HG03442 (cell line): Measurements from ENCODE around the gene HOXC11.

Experiments used
- ATAC-seq: cut with Tn5 transposase; IDR thresholded peaks from one replicate; pipeline ENCODE4 v1.9.1; 2021; ENCODE audit warnings: mild to moderate bottlenecking, moderate library complexity; ENCODE audit not compliant: unreplicated experiment

HOXC11 gene

DNA sequence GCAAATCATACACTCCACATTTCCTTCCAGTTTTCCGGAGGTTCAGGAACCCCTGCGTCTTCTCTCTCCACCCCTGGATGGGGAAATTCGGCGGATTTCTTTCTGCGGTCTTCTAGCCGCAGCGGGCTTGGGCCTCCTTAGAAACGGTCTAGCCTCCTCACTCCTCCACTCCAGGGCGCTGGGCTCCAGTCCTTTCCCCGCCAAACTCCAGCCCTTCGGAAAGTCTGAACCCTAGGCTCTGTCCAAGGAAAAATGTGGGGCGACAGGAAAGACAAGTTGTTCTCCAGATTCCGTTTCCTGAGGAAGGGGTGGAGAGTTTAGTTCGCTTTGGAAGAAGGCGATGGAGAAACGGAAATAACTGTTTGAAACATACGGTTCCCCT is 10.6 kb downstream of the HOXC11 start:
- ATAC-seq = no peak

DNA sequence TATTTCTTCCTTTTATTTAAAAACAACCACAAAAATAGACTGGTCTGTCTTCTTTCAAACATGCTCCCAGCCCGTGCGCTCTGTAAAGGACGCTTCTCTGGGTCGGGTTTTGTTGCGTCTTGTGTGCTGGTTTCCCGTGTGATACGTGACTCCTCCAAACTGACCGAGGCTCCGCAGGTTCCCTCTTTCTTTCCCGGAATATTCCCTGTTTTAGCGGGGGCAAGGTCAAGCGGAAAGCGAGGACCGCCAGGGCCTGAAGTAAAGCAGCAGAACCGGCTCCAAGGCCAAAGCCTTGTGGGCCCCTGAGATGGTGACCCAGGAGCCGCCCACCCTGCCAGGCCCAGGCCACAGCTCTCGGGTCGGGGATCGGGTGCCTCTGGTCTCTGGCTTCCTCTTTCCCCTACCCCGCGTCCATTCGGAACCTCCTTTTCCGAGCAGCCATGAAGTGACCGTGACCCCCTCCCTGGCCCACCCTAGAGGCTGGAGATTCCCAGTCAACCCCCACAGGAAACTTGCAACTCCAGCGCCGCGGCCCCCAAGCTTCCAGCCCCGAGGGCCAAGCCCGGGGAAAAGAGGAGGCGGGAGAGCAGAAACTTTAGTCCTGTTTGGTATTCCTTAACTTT is 11.1 kb downstream of the HOXC11 start:
- no peak for ATAC-seq

DNA sequence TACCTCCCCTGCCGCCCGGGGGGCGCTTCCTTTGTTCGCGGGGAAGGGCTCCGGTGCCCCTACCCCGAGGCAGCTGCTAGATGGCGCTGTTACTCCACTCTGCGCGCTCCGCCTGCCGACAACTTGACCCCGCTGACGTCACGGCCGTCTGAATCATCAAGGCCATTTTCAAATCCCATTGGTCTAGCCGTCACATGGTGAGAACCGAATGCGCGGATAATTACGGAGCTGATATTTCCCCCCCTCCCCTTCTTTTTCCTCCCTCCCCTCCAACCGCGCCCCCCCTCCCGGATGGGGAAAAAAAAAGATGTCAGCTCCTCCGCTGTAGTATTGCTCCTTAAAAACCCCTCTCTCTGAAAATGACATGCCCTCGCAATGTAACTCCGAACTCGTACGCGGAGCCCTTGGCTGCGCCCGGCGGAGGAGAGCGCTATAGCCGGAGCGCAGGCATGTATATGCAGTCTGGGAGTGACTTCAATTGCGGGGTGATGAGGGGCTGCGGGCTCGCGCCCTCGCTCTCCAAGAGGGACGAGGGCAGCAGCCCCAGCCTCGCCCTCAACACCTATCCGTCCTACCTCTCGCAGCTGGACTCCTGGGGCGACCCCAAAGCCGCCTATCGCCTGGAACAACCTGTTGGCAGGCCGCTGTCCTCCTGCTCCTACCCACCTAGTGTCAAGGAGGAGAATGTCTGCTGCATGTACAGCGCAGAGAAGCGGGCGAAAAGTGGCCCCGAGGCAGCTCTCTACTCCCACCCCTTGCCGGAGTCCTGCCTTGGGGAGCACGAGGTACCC is 12.2 kb downstream of the HOXC11 start, which contains the start of gene HOXC10:
Gene HOXC10, plus strand, starts transcription at position 246 of the 791 bp plus-strand sequence. Its CDS starts 114 bp downstream, at position 360.
- ATAC-seq = no peak

DNA sequence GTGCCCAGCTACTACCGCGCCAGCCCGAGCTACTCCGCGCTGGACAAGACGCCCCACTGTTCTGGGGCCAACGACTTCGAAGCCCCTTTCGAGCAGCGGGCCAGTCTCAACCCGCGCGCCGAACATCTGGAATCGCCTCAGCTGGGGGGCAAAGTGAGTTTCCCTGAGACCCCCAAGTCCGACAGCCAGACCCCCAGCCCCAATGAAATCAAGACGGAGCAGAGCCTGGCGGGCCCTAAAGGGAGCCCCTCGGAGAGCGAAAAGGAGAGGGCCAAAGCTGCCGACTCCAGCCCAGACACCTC is 12.7 kb downstream of the HOXC11 start:
- no peak for ATAC-seq

DNA sequence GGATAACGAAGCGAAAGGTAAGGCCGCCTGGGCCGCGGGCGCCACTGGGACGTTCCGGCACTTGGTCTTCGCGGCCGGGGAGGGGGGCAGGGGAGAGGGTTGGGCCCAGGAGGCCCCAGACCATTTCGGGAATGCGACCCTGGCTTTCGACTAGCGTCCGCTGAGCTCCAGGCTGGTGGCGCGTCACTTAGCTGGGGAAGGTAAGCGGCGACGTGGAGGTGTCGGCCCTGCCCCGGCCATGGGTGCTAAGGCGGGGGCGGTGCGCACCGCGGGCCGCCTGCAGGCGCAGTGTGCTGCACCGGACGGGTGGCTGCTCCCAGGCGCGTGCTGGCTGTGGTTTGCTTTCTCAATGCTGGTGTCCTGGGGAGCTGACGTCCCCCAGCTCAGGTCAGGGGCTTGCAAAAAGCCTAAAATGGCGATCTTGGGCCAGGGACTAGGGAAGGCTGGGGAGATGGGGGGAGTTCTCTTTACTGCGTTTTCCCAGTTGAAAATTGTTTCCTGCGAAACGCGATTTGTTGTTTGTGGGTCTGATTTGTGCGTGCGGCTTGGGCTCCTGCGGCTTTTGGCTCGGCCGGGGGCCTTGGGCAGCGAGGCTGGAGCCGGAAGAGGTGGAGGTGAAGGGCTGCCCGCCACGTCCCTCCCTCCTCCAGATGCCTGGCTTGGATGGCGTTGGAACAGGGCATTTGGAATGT is 13.2 kb downstream of the HOXC11 start:
- no peak for ATAC-seq

DNA sequence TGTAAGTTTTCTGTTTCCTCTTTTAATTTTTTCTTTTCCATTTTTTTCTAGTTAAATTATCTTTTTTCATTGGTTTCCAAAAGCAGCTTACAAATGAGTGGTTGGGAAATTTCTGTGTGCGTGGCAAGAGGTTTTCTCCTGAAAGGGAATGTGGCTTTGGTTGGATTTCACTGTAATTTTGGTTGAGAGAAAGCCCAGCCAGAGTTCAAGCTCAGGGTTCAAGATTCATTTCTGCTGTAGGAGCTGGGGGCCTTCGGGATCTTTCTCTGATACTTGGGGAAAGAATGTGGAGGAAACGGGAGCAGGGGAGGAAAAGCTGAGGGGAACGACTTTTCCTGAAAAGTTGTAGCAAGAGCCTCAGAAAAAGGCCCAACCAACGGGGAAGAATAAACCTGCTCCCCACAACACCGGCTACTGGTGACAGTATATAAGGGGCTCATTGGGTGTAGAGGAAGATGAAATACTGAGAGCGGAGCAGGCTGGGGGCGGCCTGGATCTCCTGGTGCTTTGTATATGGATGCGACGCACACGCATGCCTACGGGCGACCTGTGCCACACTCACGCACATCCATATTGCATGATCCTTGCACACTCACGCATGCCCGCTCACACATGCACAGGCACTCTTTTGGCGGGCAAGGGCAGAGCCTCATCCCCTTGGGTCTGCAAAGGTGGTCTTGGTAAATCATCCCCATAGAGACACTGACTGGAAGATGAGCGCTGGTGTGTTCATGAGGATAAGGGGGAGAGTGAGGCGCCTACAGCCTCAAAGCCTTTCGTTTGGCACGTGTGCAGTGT is 14.0 kb downstream of the HOXC11 start:
- no peak for ATAC-seq

DNA sequence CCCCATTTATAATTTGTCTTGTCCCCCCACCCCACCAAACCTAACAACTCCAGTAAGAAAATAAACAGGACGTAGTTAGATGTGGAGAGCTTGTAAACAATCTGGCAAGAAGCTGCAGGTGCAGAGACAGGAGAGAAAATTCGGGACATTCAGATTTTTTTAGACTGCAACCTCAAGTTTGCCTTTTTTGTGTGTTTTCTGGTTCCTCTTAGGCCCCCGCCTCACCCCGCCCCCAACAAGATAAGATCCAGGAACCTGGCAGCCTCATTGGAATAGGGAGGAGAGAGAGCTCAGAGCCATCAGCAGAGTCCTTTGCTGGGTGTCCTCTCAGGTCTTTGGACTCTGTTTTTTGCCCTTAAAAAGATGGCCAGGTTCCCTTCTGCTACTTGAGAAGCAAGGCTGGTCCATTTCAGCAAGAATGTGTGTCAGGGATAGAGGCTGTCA is 14.9 kb downstream of the HOXC11 start:
- no peak for ATAC-seq

DNA sequence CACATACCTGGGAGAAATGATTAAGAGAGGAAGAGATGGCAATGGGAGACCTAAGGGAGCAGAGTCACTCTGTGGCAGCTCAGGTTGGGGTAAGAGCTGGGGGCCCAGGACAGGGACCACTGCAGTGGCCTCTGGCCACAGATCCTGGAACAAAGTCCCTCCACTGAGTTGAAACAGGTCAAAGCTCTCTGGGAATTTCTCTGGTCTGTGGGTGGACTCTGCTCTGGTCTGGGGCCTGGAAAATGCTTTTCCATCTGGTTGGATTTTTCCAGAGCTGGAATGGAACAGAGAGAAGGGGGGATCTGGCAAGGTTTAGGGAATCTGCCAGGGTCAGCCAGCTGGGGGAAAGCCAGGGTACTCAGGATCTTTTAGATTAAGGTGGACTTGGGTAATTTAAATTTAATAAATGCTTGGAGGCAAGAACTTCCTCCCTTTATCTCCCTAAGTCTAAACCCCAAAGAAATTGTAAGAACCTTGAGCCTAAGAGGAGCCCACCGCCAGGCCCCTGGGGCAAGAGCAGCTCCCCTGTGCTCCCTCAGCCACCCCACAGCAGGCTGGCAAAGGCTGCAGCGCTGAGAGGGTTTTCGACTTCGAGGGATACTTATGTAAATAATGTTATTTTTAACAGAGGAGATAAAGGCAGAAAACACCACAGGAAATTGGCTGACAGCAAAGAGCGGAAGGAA is 15.8 kb downstream of the HOXC11 start:
- ATAC-seq = no peak

DNA sequence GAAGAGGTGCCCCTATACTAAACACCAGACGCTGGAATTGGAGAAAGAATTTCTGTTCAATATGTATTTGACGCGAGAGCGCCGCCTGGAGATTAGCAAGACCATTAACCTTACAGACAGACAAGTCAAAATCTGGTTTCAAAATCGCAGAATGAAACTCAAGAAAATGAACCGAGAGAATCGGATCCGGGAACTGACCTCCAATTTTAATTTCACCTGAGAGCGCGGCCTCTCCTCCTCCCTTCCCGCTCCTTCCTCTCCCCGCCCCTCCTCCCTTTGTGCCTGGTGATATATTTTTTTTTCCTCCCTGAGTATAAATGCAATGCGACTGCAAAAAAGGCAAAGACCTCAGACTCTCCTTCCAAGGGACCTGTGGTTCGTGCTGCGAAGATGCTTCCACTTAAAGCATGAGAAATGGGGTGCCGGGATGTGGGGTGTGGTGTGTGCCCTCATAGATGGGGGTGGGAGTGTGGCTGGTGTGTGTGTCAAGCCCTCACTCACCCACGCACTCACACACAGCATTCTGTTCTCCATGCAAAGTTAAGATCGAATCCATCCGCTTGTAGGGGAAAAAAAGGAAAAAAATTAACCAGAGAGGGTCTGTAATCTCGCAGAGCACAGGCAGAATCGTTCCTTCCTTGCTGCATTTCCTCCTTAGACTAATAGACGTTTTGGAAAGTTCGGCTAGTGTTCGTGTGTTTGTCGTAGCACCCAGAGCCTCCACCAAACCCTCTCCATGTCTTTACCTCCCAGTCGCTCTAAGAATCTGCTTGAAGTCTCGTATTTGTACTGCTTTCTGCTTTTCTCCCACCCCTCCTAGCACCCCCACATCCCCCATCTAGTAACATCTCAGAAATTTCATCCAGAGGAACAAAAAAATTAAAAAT is 16.5 kb downstream of the HOXC11 start:
- no peak for ATAC-seq

DNA sequence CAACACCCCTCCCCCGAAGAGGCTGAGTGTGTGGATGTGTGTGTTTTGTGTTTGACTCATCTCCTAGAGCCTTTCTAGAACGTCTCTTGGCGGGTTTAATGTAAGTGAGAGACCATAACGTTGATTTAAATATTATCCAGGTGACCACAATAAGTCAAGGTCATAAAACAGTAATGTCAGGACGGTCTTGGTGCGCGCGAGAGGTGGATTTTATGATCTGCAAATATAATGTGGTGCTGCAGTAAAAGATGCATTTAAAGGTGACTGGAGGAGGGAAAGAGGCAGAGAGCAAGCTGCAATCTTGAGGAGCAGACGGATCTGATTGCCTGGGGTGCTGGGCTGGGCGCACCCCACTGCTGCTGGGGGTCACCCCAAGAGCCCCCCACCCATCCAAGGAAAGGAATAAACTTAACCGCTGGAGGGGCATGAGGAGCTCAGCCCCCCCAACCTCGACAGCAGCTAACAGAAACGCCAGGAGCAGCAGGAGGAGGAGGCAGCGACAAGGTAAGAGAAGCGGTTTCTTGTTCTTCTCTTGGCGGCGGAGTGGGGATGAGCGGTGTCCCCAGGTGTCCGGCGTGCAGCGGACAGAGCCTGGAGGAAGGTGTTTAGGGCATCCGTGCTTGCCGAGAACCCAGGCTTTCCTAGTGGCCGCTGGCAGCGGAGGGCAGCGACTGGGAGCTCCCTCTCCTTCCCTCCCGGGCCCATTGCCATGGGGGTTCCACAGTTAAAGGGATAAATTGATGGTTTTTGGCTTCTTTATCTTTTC is 17.6 kb downstream of the HOXC11 start:
- ATAC-seq = no peak

DNA sequence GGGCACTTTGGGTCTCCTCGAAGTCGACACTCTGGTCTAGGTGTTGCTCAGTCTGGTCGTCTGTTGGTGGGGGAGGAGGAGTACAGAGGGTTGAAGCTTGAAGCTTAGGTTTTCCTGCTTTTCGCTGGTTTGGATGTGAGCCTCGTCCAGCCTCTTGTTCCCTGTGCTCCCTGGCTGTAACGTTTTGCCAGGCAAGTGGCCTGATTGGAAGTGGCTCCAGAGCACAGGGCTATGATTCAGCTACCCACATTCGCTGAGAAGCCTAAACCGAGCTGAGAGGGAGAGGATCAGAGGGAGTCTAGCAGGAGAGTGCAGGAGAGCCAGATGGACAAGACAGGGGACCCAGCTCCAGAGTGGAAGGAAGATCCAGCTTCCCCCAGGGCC is 18.1 kb downstream of the HOXC11 start:
- ATAC-seq = no peak

DNA sequence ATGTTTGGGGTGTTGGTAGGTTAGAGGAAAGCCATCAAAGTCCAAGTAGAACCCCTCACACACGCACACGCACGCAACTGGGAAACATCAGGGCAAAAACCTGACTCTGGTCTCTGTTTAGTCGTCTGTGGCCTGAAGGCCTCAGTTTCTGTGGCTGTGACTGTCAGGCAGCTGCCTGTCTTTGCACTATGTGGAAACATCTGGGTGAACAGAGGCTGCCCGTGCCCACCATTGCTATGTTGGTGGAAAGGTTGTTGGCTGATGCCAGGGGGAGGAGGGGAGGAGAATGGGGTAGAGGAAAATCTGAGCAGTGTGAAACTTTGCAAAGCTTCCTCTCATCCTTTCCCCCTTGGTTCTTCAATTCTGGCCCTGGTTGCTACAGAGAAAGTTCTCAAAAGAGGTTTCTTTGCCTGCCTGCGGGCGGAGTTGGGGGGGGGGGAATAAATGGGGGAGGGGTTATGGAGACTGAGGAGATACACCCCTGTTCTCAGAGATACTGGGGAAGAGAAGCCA is 19.5 kb downstream of the HOXC11 start:
- ATAC-seq = no peak

DNA sequence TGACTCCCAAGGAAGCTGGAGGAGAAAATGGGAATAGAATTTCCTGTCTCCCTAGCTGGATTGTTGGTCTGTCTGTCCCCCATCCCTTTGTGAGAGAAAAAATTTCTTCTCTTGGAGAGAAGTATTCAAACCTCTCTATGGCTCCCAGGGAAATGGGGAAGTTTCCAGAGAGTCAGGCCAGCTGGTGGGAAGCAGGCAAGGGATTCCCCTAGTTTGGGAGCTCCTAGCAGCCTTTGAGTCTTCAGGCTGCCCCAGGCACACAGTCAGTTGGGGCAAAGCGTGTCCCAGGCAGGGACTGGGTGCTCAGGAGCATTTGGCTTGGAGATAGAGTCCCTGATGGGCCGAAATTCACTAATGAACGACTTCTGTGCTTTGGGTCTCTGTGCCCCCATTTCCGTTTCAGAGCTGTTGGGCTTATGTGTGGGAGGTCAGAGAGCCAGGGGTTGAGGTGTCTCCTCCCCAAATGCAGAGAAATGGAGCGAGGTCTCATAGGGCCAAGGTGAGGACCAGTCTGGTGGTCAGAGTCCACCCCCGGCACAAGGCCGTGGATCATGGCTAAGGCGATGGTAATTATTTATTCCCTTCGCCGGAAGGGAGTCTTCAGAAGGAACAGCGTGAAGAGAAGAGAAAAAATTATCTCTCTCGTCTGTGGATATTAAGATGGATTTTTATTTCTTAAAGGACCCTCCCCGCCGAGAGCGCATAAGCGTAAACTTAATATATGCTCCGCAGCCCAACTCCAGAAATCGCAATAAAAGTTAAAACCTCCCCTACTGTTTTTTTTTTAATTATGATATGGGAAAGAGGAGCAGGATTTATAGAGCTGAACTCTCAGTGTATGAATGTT is 20.5 kb downstream of the HOXC11 start:
- no peak for ATAC-seq

DNA sequence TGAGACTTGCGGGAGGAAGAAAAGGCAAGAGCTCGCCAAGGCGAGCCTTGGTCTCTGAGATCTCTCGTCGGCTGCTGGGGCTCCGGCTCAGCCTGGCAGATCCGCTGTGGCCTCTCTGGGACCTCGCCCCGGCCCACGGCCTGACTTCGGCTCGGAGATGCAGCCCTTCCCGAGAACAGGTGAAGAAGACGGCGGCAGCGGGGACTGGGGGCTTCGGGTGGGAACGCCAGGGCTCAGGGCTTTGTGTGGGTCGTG is 21.0 kb downstream of the HOXC11 start:
- no peak for ATAC-seq

DNA sequence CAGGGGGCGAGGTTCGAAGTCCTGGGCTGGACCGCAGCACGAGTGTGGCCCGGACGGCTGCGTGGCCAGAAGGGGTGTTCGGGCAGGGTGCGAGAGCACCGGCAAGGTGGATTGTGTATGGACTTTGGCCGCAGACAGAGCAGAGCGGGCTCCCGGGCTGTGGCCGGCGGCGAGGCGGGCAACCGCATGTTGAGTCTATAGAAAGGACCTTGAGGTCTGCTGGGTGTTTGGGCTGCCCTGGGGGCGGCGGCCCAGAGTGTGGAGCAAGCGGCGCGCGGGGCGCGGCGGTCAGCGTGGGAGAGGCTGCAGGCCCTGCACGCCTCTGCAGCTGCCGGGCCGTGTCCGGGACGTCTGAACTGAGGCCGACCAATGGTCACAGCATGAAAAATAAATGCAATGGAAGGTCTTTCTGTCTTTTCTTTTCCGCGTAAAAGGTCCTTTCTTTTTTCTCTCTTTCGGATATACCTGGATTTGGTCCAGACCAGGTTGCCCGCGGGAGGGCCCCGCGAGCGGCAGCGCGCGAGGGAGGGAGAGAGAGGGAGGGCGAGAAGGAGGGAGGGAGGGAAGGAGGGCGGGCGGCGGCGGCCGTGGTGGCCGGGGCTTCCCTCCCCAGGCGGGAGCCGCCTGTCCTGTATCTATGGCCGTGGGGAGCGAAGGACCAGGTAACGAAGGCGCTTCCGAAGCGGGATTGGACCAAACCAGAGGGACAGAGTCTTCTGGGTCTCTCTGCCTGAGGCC is 21.5 kb downstream of the HOXC11 start:
- ATAC-seq = no peak

DNA sequence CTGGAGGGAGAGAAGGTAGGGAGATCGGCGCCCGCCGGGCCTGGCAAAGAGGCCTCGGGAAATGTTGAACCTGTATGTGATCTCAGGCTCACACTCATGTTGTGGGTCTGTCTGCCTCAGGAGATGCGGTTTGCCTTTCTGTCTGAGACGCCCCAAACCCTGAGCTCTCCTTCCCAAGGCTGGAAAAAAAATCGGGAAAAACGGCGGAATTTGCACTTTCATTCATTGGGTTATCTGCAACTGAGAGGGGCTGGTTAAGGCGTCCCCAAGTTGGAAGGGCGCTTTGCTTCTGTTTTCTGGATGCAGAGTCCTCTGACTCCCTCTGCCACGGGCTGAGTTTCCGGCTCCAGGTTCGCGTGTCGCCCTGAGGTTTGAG is 22.1 kb downstream of the HOXC11 start:
- ATAC-seq = no peak

DNA sequence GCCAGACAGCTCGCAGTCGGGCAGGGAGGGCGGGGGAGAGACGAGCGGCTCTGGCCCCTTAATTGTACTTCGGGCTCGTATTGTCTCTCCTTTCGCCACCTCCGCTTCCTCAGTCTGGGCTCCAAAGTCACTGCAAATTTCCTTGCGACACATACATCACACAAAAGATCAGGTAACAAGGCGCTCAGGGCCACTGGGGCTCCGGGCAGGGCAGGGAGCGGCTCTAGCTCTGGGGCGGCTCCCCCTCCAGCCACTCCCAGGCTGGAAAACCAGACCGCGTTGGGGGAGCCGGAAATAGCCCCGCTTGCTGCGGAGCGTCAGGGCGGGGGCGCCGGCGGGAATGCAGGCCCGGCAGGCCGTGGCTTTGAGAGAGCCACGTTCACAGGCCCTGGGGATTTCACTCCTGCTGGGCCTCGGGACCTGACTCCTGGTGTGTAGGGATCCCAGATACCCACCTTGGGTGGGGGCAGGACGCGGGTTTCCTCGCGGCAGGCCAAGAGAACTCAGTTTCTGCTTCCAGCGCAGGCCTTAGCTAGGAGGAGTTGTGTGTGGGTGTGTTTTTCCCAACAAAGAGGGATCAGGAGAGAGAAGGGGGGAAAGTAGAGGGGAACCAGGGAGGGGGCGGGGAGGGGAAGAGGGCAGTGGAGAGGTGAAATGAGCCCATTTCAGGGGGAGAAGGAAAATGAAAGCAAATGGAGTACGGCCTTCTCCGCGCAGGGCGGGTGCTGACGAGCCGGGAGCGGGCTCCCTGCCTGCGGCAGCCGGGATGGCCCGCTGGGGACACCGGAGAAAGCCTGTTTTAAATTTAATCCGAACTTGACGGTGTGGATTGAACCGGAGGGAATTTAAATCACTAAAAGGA is 22.7 kb downstream of the HOXC11 start:
- ATAC-seq = no peak
